Endothelial cell (in vitro differentiated cells): ENCODE measurements around the gene PPP2R2B. TPM values are rescaled to one million over a fixed set of nuclear protein-coding genes. Genes with fewer than 3 reads are reported as not detected.
A peak's percentile ranks its signal among the peaks of the same experiment; 100 is the strongest.

ENCODE experiments used
- DNase-seq: peaks from one replicate; pipeline ENCODE4 v3.0.0; 2021; ENCODE audit warnings: low spot score
- H3K27ac Mint-ChIP-seq: one replicate; pipeline ENCODE4 v1.8.0; 2021; ENCODE audit warnings: mixed read lengths, inconsistent platforms; ENCODE audit not compliant: unreplicated experiment
- H3K27me3 Mint-ChIP-seq: one replicate; pipeline ENCODE4 v1.8.0; 2021; ENCODE audit warnings: mild to moderate bottlenecking, moderate library complexity, mixed read lengths, inconsistent platforms; ENCODE audit not compliant: unreplicated experiment
- H3K36me3 Mint-ChIP-seq: one replicate; pipeline ENCODE4 v1.8.0; 2021; ENCODE audit warnings: mild to moderate bottlenecking, low read depth, mixed read lengths, inconsistent platforms; ENCODE audit not compliant: unreplicated experiment
- H3K4me1 Mint-ChIP-seq: one replicate; pipeline ENCODE4 v1.8.0; 2021; ENCODE audit warnings: mild to moderate bottlenecking, mixed read lengths, inconsistent platforms; ENCODE audit not compliant: unreplicated experiment
- H3K4me3 Mint-ChIP-seq: one replicate; pipeline ENCODE4 v1.8.0; 2021; ENCODE audit warnings: mild to moderate bottlenecking, mixed read lengths, inconsistent platforms; ENCODE audit not compliant: unreplicated experiment
- H3K9me3 Mint-ChIP-seq: one replicate; pipeline ENCODE4 v1.8.0; 2021; ENCODE audit warnings: mixed read lengths, inconsistent platforms; ENCODE audit not compliant: unreplicated experiment
- total RNA-seq: library from RNA; stranded (reverse); fragmentation: NEBNext Ultra II Directional; extraction: Animal tissue kit (Norgen Biotek cat#: 25700); gene quantifications from one replicate; pipeline ENCODE4 v1.2.1, GENCODE V29; 2021; ENCODE audit not compliant: unreplicated experiment
- TF ChIP-seq, protein P1 (sequence below): fragments of 200-600 bp; sonication (generic); IDR thresholded peaks from one replicate; pipeline ENCODE4 v1.5.0; 2021; ENCODE audit warnings: antibody characterized with exemption; ENCODE audit not compliant: unreplicated experiment

The PPP2R2B gene
- total RNA-seq, 1 donor from 2014 or later, result 0.59 TPM

DNA sequence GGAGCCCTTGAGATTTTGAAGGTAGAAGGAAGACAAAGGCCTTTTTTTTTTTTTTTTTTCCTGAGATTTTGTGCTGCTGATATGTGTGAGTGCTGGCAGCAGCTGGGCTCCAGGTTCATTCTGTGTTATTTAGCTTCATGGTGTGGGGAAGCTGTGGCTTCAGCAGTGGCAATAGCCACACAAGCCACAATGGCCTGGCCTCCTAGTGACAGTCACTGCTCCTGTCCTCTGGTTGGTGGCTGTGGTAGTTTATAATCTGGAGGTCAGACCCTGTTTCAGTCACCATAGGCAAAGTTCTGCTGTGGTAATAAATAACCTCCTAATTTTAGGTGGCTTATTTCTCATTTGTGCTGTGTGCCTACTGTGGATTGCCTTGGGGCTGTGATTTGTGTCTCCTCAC lies 334.3 kb downstream of the PPP2R2B start:
- Mint-ChIP-seq H3K4me3 (no peak overlapping the region), H3K4me1 (no peaks in the 10 kb centered on the region), H3K27me3 (no peaks in the 10 kb centered on the region), H3K9me3 (no peaks in the 10 kb centered on the region), H3K36me3 (no peaks in the 10 kb centered on the region), H3K27ac (no peak overlapping the region)
- no peak for DNase-seq
- TF ChIP-seq, protein P1, sequence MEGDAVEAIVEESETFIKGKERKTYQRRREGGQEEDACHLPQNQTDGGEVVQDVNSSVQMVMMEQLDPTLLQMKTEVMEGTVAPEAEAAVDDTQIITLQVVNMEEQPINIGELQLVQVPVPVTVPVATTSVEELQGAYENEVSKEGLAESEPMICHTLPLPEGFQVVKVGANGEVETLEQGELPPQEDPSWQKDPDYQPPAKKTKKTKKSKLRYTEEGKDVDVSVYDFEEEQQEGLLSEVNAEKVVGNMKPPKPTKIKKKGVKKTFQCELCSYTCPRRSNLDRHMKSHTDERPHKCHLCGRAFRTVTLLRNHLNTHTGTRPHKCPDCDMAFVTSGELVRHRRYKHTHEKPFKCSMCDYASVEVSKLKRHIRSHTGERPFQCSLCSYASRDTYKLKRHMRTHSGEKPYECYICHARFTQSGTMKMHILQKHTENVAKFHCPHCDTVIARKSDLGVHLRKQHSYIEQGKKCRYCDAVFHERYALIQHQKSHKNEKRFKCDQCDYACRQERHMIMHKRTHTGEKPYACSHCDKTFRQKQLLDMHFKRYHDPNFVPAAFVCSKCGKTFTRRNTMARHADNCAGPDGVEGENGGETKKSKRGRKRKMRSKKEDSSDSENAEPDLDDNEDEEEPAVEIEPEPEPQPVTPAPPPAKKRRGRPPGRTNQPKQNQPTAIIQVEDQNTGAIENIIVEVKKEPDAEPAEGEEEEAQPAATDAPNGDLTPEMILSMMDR, result no peak

DNA sequence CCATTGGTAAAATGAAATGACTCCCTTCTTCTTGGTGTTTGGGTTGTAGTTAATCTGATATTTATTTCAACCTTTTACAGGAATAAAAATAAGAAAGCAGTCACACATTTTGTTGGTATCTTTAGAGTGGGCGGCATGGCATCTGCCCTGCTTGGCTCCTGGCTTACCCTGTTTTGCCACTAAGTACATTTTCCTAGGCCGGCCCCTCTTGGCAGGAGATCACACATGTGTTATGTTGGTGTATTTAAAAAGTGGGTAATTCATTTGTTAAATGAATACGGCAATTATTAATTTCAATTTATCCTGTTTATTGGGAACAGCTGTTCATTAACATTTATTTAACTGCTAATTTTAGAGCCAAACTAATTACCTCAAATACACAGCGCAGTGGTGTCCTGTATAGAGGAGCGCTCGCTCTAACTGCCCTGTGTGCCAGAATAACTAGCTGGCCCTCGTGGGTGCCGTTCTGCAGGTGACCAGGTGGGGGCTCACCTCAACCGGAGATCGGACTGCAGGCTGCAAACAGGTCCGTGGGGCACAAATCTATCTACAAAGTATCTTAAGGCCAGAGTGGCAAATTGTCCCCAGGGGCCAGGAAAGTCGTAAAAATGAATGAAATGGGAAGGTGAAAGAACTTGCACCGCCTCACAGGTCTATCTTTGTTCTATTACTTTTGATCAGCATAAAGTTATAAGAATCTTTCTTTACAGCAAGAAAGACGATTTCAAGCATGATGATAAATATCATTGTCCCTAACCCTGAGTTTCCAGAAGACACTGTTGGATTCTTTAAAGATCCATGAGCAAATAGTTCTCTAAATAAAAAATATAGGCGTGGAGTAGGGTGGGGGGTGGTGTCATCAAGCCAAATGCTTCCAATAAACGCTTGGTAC lies 336.4 kb downstream of the PPP2R2B start:
- Mint-ChIP-seq H3K4me3 (no peak overlapping the region), H3K27ac (no peak overlapping the region), H3K36me3 (no peaks in the 10 kb centered on the region), H3K9me3 (no peaks in the 10 kb centered on the region), H3K27me3 (no peaks in the 10 kb centered on the region), H3K4me1 (no peaks in the 10 kb centered on the region)
- peak; percentile 86 for DNase-seq
- TF ChIP-seq, protein P1, result peak; percentile 81

DNA sequence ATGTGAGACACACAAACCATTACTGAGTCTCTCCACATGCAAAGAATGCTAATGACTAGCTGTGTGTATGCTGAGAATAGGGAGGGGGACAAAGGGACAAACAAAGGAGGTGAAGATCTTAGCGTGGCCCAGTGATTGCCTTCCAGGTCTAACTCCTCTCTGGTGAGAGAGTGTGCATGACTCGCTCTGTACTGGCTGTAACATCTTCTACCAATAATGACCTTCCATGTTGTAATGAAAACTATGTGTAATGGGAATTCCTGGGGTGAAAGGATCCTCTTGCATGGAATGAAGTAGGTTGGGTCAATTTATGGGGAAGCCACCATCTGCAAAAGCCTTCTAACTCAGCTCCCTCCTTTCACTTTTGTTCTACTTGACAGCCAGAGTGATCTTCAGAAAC lies 338.1 kb downstream of the PPP2R2B start:
- no peak for DNase-seq
- H3K4me1 Mint-ChIP-seq, result no peaks in the 10 kb centered on the region
- no peaks in the 10 kb centered on the region for H3K36me3 Mint-ChIP-seq
- TF ChIP-seq, protein P1, result no peak
- H3K27ac Mint-ChIP-seq, result no peak overlapping the region
- H3K4me3 Mint-ChIP-seq, result no peak overlapping the region
- no peaks in the 10 kb centered on the region for H3K9me3 Mint-ChIP-seq
- no peaks in the 10 kb centered on the region for H3K27me3 Mint-ChIP-seq

DNA sequence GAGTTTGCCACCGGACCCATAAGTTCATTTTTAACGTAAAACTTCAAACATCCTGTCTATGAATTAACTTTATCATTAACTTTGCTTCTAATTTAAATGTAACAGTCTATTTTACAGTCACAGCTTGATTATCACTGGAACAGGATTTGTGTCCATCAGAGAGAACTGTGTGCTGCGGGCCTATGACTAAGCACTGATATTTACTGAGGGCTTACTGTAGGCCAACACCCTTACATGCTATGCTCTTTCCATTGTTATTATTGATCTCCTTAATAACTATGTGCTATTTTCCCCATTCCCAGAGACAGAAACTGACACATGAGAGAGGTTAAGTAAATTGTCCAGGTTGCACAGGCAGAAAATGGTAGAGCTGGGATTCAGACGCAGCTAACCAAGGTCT lies 338.6 kb downstream of the PPP2R2B start:
- no peak for DNase-seq
- TF ChIP-seq, protein P1, result no peak
- H3K4me3 Mint-ChIP-seq, result no peak overlapping the region
- no peak overlapping the region for H3K27ac Mint-ChIP-seq
- H3K9me3 Mint-ChIP-seq, result no peaks in the 10 kb centered on the region
- no peaks in the 10 kb centered on the region for H3K4me1 Mint-ChIP-seq
- no peaks in the 10 kb centered on the region for H3K36me3 Mint-ChIP-seq
- H3K27me3 Mint-ChIP-seq, result no peaks in the 10 kb centered on the region

DNA sequence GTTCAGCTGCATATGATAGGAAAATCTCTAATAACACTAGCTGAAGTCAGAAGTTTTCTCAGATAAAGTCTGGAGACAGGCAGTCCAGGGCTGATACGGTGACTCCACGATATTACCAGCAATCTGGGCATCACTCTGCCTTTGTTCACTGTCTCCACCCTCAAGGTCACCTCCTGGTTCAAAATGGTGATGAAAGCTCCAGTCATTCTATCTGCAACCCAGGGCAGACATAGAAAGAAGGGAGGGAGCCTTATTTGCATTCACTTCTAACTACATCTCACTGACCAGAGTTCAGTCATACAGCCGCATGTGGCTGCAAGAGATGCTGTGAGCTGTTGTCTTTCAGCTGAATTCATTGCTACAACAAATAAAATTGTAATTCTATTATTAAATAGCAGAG lies 340.1 kb downstream of the PPP2R2B start:
- no peak overlapping the region for H3K4me3 Mint-ChIP-seq
- no peaks in the 10 kb centered on the region for H3K9me3 Mint-ChIP-seq
- no peaks in the 10 kb centered on the region for H3K4me1 Mint-ChIP-seq
- no peak for DNase-seq
- TF ChIP-seq, protein P1, result no peak
- no peak overlapping the region for H3K27ac Mint-ChIP-seq
- no peaks in the 10 kb centered on the region for H3K36me3 Mint-ChIP-seq
- H3K27me3 Mint-ChIP-seq, result no peaks in the 10 kb centered on the region
